A204.1 (cell line): ENCODE results near the gene FSTL5.
A peak's percentile ranks its signal among the peaks of the same experiment; 100 is the strongest.
"Not testable (repeated sequence)": the region's sequence is repeated elsewhere in the genome, so short reads cannot be mapped to it uniquely, and the experiment has no call there.

Experiments used
- FAIRE-seq: peaks from 2 replicates; lab custom pipeline; 2012; peaks lifted over from hg19 to GRCh38; lab: Jason Lieb, UNC

Gene FSTL5

DNA sequence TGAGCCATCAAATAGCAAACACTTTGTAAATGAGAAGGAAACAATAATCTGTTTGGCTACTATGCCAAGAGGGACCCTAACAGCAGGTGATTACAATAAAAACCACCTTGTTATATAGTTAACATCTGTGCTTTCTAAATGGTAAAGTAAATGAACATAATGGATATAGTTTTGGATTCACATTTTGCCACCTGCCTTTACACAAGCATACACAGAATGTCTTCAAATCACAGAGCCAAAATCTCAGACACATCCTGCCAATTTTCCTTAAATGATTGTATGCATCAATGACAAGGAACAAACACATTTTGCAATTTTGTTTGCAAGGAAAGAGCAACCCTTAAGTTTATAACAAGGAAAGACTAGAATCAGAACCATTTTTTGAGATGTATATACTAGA lies 334.2 kb downstream of the FSTL5 start:
- no peak for FAIRE-seq

DNA sequence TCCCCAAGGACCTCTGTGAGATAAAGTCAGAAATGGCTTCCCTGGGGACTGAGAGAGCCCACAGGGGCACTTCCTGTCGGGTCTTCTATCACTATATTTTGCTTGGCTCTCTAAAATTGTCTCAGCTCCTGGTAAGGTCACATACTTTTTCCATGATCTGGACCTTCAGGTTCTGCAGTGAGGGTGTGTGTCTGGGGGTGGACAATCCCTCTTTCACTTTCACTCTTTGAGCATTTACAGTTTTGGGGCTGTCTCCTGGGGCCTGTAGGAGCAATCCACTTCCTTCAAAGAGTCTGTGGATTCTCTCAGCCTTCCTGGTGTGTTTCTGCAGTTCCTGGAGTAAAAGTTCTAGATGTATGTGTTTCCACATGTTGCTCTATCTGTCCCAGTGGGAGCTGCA lies 335.7 kb downstream of the FSTL5 start:
- FAIRE-seq, result no peak

DNA sequence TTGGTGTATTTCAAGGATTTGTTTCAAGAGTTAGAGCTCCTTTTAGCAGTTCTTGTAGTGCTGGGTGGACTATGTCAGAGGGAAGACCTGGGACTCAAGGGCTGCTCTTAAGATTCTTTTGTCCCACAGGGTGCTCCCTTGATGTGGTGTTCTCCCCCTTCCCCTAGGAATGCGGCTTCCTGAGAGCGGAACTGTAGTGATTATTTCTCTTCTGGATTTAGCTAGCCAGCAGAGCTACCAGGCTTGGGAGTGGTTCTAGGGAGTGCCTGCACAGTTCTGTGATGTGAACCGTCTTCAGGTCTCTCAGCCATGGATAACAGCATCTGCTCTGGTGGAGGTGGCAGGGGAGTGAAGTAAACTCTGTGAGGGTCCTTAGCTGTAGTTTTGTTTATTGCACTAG lies 336.8 kb downstream of the FSTL5 start:
- FAIRE-seq, result no peak

DNA sequence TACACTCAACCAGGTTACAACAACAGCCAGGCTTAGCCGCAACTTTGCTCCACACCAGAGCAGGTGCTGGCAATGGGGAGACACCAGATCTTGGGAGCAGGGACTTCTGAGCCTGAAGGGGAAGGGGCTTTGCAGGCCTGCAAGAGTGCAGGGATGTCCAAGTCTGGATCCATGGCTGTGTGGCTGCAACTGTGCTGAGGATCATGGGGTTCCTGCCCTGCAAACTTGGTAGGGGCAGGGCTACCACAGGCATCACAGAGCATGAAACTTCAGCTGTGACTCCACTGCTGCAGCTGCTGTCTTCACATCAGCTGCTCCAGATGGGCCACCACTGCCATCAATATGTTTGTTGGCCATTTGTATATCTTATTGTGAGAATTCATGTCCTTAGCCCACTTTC lies 340.4 kb downstream of the FSTL5 start:
- FAIRE-seq, result no peak

DNA sequence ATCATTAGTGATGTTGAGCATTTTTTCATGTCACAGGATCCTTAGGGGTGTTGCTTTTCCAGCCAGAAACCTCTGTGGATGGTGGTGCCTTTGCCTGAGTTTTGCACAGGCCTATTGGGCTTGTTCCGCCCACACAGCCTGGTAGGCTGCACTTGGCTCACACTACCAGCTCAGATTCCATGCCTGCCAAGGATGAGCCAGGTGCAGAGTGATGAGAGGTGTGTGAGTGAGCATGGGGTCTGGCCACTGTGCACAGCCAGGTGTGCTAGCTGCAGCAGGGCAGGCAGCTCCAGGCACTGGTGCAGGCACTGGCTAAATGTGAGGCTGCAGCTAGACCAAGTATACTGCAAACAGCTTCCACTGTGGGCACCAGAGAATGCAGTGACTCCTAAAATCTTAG lies 341.6 kb downstream of the FSTL5 start:
- no peak for FAIRE-seq

DNA sequence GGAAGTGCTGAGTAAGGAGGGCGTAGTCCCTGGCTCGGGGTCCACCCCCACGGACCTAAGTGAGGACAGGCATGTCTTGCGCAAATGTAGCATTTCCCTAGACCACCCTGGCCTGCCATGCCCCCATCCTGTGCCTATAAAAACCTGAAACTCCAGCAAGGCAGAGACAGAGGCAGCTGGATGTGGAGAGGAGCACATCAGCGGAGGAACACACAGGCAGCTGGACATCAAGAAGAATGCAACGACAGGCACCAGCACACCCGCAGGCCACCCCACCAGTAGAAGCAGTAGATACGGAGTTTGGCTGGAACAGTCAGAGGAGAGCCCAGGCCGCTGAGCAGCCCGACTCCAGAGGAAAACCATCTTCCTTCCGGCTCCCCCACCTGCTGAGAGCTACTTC lies 345.9 kb downstream of the FSTL5 start:
- FAIRE-seq, result no peak

DNA sequence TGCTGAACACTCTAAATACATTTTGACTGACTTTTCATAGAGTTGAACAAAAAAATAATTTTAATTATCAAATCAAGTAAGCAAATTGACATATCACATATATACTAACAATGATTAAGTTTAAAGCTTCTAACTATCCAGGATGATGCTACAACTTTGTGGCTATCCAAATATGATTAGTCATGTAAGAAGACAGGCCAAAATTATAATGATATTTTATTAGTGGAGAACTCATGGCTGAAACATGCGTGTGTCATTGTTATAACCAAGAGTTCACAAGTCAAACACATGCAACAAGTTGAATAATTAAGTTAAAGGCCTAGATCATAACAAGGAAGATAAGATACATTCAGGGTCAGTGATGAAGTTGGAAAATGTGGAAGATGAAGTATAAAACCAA lies 346.8 kb downstream of the FSTL5 start:
- no peak for FAIRE-seq

DNA sequence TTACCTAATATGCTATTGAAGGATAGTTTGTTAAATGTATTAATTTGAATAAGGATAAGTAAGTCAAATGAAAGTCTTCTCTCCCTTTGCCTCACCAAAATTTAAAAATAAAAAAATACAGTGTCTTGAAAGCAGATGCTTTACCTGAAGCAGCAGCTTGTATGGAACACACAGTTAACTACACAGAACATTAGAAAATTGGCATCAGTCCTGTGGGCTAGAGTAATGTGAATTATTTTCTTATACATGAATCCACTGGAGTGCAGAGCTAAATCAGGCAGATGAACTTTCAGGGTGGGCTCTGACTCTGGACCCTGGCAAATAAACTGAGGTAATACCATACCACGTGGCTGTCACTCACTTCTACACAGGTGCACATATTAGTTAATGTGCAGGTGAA lies 348.0 kb downstream of the FSTL5 start:
- FAIRE-seq, result no peak

DNA sequence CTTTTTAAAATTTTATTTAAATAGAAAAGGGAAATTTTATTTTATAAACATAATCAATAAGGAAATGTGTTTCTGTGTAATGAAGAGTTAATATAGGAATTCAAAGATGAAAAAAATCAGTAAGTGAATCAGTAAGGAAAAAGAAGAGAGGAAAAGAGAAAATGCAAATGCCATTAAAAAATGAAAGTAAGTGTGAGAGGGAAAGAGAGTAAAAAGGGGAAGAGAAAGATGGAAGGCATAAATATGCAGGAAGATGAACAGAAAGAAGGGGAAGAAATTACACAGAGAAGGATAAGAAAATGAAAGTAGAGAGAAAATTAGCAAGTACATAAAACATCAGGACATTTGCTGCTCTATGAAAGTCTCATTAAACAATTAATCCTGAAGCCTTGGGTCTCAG lies 349.9 kb downstream of the FSTL5 start:
- FAIRE-seq, result peak; percentile 37

DNA sequence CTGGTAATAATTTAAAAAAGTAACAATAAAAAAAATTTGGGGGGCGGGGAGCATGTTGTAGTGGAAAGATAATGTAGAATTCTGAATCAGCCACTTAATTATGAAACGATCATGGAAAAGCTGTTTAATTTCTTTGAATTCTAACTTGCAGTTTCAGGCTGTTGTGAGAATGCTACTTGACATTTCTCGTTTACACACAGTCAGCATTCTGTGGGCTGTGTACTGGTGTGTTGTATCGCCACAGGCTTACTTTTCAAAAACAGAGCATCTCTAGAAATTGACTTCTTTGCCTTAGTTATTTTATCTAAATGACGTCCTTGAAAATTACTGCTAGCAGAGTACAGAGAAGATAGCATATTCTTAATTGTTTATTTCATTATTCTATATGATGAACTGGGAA lies 350.4 kb downstream of the FSTL5 start:
- FAIRE-seq, result no peak

DNA sequence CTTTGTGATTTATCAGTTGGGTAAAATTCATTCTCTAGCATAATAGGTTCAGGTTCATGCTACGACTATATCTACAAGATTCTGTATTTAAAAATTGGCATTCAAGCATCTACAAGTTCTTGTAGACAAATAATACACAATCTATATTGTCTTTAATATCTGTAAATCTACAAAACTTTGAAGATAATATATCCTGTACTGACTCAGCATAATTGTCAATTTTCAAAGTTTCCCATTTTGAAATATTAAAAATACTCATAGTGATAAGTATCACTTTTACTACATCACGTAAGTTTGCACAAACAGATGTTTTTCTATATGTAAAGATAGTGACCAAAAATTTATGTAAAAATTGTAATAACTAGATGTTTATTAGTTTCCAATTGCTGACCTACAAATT lies 360.6 kb downstream of the FSTL5 start:
- FAIRE-seq, result no peak

DNA sequence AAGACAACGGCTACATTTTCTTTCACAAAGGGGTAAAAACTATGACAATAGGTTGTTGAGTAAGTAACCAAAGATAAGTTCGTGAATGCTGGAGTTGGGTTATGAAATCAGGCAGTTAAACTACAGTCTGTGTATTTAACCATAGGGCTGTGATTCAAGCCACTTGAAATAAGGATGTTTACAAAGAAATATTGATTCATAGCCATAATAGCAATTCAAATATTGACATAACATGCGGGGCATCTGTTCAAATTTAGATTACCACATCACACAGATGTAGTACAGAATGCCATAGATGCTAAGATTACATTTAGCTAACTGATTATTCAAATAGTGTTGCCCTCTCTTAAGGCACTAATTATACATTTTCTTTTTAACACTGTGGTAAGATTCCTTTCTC lies 364.1 kb downstream of the FSTL5 start:
- no peak for FAIRE-seq

DNA sequence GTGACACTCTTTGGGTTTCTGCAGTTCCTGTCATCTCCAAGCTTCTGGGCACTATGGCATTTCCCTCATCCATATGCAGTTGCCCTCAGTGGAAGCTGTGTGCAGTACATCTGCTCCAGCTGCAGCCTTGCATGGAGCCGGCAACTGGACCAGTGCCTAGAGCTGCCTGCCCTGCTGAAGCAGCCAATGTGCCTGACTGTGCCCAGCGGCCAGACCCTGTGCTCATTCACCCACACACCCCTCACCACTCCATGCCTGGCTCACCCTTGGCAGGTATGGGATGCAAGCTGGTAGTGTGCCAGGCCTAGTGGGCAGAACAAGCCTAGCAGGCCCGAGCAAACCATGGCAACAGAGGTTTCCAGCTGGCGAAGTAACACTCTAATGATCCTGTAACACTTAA lies 370.8 kb downstream of the FSTL5 start:
- no peak for FAIRE-seq

DNA sequence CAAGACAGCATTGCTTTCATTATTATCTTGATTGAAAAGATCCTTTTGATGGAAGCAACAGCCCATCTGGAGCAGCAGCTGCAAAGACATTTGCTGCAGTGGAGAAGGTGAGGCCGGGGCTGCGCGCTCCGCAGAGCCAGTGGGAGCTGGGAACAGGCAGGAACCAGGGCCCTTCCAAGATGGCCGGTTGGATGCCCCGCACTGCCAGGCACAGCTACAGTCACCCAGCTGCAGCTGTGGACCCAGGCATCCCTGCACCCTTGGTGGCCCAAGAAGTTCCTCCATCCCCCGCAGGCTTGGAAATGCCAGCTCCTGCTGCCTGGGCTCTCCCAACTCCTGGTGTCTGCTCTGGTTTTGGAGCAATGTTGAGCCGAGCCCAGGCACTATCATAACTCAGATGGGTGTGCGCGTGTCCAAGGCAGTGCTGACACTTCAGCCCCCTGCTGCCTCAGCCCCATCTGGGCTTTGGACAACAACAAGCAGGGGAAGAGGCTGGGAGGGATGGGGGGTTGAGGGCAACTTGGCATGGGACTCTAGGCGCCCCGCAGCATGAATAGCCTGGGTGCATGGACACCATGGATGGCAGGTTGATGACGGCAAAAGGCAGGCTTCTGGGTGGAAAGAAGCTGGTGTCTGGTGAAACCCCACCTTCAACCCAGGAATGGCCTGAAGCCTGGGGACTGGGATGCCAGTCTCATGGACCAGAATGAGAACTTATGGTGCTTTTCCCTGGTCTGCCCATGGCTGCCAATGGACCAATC lies 371.8 kb downstream of the FSTL5 start:
- no peak for FAIRE-seq

DNA sequence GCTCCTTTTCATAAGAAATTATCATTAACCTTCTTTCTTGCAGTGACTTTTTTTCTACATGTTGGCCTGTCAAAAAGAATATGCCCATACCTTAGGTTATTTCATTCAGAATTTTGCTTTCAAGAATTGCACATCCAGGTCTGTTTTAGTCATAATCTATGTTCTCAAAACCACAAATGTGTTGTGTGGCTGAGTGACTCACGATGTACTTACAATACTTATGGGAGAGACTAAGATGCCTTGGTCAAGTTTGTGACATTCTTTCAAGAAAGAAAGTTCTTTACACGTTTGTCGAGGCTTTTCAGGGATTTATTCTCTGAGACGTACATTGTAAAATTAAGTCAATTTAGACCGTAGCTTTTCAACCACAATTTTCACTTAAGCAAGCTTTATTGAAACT lies 396.7 kb downstream of the FSTL5 start:
- FAIRE-seq, result no peak

DNA sequence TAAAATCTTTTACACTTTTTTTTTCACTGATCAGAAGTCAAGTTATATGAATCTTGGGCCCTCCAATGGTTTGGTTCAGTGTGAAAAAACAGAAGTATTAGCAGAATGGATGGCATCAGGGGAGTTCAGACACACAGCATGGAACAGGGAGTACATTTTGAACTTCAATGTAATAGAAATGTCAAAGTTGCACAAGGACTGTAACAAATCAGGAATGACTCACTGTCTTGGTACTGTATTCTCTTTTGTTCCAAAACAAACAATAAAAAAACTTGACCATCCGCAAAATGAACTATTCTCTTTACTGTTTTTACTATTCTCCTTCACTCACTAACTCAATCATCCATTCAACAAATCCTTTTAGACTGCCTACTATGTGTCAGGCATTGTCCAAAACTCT lies 401.0 kb downstream of the FSTL5 start:
- no peak for FAIRE-seq

DNA sequence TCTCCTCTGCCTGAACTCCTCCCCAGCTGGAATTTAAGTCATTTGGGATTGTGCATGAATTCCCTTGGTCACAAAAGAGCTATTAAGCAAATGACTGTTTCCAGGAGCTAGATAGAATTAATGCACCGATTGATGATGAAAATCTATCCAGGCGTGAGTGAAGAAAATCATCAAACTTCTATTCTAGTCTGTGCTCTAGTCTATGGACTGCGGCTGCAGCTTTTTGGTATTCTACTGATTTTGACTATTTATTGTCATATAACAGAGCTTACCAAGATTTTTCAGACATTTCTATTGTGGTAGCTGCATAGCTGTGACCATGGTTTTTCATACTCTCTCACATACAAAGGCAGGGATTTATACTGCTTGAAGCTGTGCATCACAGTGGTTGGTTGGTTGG lies 403.8 kb downstream of the FSTL5 start:
- FAIRE-seq, result no peak

DNA sequence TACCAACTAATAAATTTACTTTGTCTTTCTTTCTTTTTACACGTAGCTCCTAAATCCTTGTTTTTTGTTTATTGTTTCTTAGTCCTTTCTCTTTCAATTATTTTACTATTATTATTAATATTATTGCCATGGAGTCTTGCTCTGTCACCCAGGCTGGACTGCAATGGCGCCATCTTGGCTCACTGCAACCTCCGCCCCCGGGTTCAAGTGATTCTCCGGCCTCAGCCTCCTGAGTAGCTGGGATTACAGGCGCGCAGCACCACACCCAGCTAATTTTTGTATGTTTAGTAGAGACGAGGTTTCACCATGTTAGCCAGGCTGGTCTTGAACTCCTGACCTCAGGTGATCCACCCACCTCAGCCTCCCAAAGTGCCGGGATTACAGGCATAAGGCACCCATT lies 405.4 kb downstream of the FSTL5 start:
- FAIRE-seq, result not testable (repeated sequence)

DNA sequence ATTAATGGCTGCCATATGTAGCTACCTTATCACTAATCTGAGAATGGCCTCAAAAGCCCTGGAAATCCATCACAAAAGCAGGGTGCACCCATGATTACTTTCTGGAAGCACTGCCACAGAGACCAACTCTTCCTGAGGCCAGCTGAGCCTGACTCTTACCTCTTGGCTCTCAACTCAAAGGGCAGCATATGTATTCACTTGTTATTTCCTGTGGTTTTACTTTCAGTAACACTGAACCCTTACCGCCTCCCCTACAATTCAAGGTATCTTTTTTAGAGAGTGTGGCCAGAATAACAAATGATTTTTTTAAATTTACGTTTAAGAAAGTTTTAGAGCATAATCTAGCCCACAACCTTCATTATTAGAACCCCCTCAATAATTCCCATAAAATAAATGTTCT lies 434.9 kb downstream of the FSTL5 start:
- no peak for FAIRE-seq

DNA sequence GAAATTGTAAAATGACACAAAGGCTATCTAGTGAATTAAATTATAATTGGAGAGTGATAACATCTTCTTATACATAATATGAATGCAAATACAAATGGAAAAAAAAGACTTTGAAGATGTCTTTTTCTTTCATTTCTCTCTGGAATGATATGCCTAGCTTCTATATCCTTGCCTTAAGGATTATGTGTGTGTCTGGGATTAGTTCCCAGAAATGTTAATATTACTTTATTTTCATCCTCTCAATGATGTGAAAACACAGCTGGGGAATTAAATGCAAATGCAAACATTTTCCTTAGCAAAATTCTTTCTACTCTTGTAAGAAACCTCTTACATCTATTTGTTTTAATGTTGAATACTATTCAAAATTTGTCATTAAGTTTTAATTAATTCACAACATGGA lies 441.9 kb downstream of the FSTL5 start:
- FAIRE-seq, result no peak

DNA sequence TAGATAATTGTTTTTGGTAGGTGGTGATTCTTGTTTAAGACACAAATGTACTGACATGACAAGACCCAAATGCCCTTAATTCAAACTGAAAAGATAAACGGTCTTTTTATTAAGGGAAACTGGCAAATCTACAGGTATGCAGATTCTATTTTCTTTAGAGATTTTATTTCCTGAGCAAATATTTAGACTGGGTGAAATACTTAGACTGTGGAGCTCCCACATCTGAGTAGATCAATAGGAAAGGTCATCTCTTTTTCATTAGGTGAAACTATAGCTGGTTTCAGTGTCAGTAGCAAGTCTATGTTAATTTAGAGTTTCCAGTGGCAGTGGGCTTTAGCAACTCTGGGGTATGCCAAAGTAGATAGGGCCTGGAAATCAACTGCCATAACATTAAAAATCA lies 446.7 kb downstream of the FSTL5 start:
- no peak for FAIRE-seq

DNA sequence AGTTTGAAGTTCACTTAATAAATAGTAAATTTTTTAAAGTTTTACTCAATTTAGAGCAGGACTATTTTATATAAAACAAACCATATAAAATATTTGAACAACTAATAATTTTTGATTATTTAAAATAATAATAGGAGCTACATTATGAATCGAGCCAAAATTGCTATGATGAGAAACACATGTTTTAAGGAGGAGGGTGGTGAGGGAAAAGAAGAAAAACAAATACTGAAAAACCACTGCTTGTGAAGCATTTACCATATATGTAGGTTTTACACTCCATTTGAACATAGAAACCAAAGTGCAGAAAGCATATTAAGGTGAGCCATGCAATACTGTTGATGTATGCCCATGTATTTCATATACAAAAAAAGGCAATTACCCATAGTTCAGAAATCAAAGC lies 448.9 kb downstream of the FSTL5 start:
- peak; percentile 25 for FAIRE-seq

DNA sequence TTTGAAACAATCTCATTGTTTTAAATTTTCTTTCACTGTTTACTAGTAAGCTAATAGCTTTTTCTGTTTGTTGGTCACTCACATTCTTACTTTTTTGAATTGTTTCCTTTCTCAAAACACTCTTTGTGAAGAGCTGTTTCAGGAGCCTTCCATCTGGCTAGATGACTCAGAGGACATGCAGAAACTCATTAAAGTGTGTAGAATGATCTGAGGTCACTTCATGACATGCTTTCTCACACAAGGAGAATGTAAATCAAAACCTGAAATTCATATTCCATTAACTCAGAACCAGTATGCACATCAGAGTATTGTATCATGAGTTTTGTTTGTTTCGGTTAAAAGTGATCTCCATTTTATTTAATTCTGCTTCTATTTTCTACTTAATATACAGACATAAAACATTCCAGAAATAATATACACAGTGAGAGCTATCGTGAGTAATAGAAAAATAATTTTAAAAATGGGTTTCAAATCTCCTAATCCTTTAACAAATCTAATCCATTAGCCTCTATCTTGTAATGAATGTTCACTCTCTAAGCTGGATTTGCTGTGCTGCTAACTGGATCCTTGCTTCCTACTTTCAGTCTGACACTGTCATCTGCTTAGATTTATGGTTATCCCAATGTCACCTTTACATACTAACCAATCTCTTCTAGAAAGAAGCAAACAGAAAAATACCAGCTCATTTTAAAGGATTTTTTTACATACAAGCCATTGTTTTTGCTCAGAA lies 449.6 kb downstream of the FSTL5 start:
- FAIRE-seq, result no peak

DNA sequence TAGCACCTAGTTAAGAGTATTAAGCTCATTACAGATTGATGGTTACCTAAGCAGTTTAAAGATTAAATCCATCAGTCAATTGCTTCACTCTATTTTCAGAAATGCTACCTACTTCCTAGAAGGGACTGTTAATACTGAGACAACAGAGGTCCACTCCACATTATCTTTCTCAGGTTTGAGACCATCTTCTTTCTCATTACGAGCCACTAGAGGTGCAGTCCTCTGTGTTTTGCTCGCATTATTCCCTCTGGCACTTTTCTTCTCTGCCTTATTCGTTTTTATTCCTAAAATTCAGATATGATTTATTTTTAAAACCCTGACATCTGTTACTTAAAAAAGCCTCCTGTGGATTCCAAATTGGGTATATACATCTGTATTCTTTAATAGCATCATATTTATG lies 459.1 kb downstream of the FSTL5 start:
- no peak for FAIRE-seq
